CD4-positive, alpha-beta T cell (primary cell): ENCODE results near the gene HIVEP3. TPM values are rescaled to one million over a fixed set of nuclear protein-coding genes. Genes with fewer than 3 reads are reported as not detected.

ENCODE experiments used
- ATAC-seq: fragments of 200-7000 bp; cut with Tn5 transposase; one replicate; pipeline ENCODE4 v1.10.0; 2022; ENCODE audit warnings: mild to moderate bottlenecking; ENCODE audit not compliant: poor library complexity
- CTCF ChIA-PET: fragments of 350-600 bp; sonication (Branson Sonifier 250); formaldehyde crosslinking; loops from one replicate; lab custom pipeline; 2021; ENCODE audit warnings: antibody characterized with exemption, inconsistent platforms; lab: Charles Lee
- POLR2A ChIA-PET: fragments of 350-600 bp; sonication (Branson Sonifier 250); formaldehyde crosslinking; loops from one replicate; lab custom pipeline; 2021; ENCODE audit warnings: antibody characterized with exemption, inconsistent platforms; lab: Charles Lee
- DNase-seq, 14 experiments: peaks; one replicate each; pipeline ENCODE4 v3.0.0-alpha.2; 2013 to 2020; ENCODE audit warnings: mixed read lengths in 2 of 14
- H3K27ac ChIP-seq, 2 donors: one replicate each; pipeline versions ENCODE4 v1.5.1 to v1.7.0; 2013; ENCODE audit warnings: low read length in 2 of 2, low read depth in 1 of 2, mild to moderate bottlenecking in 1 of 2
- H3K27me3 ChIP-seq, 2 experiments: 1 replicate in 1 of 2; 2 replicates in 1 of 2; pipeline versions ENCODE4 v1.6.1 to v1.7.0; 2013; ENCODE audit warnings: low read length in 2 of 2, control low read depth in 1 of 2, mild to moderate bottlenecking in 1 of 2, moderate library complexity in 1 of 2; ENCODE audit not compliant: insufficient read depth in 2 of 2, control insufficient read depth in 1 of 2
- H3K36me3 ChIP-seq: one replicate; pipeline ENCODE4 v1.6.1; 2013; ENCODE audit warnings: low read length, control low read depth; ENCODE audit not compliant: insufficient read depth
- H3K4me1 ChIP-seq: one replicate; pipeline ENCODE4 v1.6.1; 2013; ENCODE audit warnings: low read length, control low read depth; ENCODE audit not compliant: insufficient read depth
- H3K4me3 ChIP-seq: one replicate; pipeline ENCODE4 v1.5.1; 2013; ENCODE audit warnings: mild to moderate bottlenecking, low read length, moderate library complexity
- H3K9me3 ChIP-seq, 2 experiments: 1 replicate in 1 of 2; 2 replicates in 1 of 2; pipeline versions ENCODE4 v1.6.1 to v1.7.0; 2013; ENCODE audit warnings: low read length in 2 of 2, mild to moderate bottlenecking in 2 of 2, control low read depth in 1 of 2, moderate library complexity in 1 of 2; ENCODE audit not compliant: control insufficient read depth in 1 of 2, insufficient read depth in 1 of 2
- H3K27ac Mint-ChIP-seq: one replicate; pipeline ENCODE4 v1.8.0; 2020; ENCODE audit warnings: mixed read lengths
- H3K27me3 Mint-ChIP-seq: one replicate; pipeline ENCODE4 v1.8.0; 2021; ENCODE audit warnings: mixed read lengths
- H3K36me3 Mint-ChIP-seq: one replicate; pipeline ENCODE4 v1.8.0; 2021; ENCODE audit warnings: low read depth, mixed read lengths
- H3K4me1 Mint-ChIP-seq: one replicate; pipeline ENCODE4 v1.8.0; 2021; ENCODE audit warnings: low read depth, mixed read lengths
- H3K4me3 Mint-ChIP-seq: one replicate; pipeline ENCODE4 v1.8.0; 2020; ENCODE audit warnings: mild to moderate bottlenecking, mixed read lengths
- H3K9me3 Mint-ChIP-seq: one replicate; pipeline ENCODE4 v1.8.0; 2020; ENCODE audit warnings: mixed read lengths
- intact Hi-C, 2 experiments: fragments of 100-400 bp; cut with DNase I in 1 of 2; cut with micrococcal nuclease in 1 of 2; formaldehyde crosslinking; loops; one replicate each; pipeline versions ENCODE4 v1.15.1 to v1.9.0; 2023 to 2025; cut with DNase I, micrococcal nuclease
- total RNA-seq, 174 experiments: library from RNA in 2 of 174; stranded (reverse) in 2 of 174; gene quantifications; one replicate each; pipeline ENCODE4 v1.2.3 and lab custom pipeline; 2021 to 2026
- TF ChIP-seq, protein P1 (sequence below): fragments of 200-600 bp; IDR thresholded peaks from one replicate; pipeline ENCODE4 v1.8.0; 2022; ENCODE audit warnings: antibody characterized with exemption, mild to moderate bottlenecking

HIVEP3 gene
- total RNA-seq, 2 experiments from 2014 or later, result 5.1 to 5.4 TPM

DNA sequence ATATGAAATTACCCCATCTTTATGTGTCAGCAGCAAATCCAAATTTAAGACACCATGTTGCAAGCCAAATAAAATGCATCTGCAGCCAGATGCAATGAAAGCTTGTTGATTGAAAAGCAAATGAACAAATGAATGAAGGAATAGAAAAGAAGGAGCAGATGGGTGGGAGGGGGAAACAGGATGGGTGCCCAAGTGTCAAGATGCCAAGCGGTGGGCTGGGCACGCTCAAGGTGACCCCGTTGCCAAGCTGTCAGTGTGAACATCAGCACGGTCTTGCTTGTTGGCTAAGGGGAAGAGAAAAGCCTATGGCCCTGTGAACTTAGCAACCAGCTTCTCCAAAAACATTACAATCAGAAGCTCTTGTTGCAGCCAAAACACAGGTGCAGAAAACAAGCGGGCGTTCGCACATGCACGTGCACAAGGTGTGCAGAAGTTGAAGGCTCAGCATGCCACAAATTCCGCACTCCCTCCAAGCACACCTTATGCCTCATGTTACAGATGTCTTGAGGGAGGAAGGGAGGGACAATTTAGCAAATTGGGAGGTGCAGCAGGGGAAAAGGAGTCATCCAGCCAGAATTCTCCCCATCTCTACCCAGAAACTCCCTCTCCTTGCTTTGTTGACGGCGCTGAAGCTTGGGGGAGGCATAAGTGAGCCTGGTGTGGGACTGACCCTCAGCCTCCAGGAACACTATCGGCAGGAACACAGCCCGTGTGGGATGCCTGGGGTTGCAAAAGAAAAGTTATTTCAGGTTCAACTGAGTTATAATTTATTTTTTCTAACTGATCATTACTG lies 62.4 kb downstream of the HIVEP3 start:
- TF ChIP-seq, protein P1, sequence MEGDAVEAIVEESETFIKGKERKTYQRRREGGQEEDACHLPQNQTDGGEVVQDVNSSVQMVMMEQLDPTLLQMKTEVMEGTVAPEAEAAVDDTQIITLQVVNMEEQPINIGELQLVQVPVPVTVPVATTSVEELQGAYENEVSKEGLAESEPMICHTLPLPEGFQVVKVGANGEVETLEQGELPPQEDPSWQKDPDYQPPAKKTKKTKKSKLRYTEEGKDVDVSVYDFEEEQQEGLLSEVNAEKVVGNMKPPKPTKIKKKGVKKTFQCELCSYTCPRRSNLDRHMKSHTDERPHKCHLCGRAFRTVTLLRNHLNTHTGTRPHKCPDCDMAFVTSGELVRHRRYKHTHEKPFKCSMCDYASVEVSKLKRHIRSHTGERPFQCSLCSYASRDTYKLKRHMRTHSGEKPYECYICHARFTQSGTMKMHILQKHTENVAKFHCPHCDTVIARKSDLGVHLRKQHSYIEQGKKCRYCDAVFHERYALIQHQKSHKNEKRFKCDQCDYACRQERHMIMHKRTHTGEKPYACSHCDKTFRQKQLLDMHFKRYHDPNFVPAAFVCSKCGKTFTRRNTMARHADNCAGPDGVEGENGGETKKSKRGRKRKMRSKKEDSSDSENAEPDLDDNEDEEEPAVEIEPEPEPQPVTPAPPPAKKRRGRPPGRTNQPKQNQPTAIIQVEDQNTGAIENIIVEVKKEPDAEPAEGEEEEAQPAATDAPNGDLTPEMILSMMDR, result no peak
- intact Hi-C loops, result no loop called here
- CTCF ChIA-PET, result no interaction called here
- Mint-ChIP-seq H3K4me3 (no peak overlapping the region), H3K27ac (no peak overlapping the region), H3K36me3 (no peaks in the 10 kb centered on the region), H3K4me1 (no peaks in the 10 kb centered on the region), H3K27me3 (no peaks in the 10 kb centered on the region), H3K9me3 (no peaks in the 10 kb centered on the region)
- DNase-seq (no peak), ATAC-seq (no peak)
- no peaks in the 10 kb centered on the region for H3K36me3 ChIP-seq
- peaks cover 0 to 2% of the 10 kb centered on the region in 2 experiments for H3K27me3 ChIP-seq
- H3K4me3 ChIP-seq, result no peak overlapping the region
- H3K9me3 ChIP-seq, result no peaks in the 10 kb centered on the region
- no peaks in the 10 kb centered on the region for H3K4me1 ChIP-seq
- H3K27ac ChIP-seq, result no peak overlapping the region
- POLR2A ChIA-PET, result no interaction called here

GRCh38 chr1:41855713-41856112 lies 63.0 kb downstream of the HIVEP3 start:
- H3K4me1 Mint-ChIP-seq, result no peaks in the 10 kb centered on the region
- ChIA-PET CTCF (no interaction called here), POLR2A (no interaction called here)
- H3K27ac Mint-ChIP-seq, result no peak overlapping the region
- no peaks in the 10 kb centered on the region for H3K9me3 Mint-ChIP-seq
- no peak for DNase-seq
- H3K4me3 ChIP-seq, result no peak overlapping the region
- no peaks in the 10 kb centered on the region for H3K4me1 ChIP-seq
- H3K27me3 ChIP-seq, result peaks cover 0 to 2% of the 10 kb centered on the region in 2 experiments
- H3K36me3 ChIP-seq, result no peaks in the 10 kb centered on the region
- no peaks in the 10 kb centered on the region for H3K9me3 ChIP-seq
- intact Hi-C loops, result no loop called here
- TF ChIP-seq, protein P1, result no peak
- ATAC-seq, result no peak
- no peak overlapping the region for H3K4me3 Mint-ChIP-seq
- H3K27ac ChIP-seq, result no peak overlapping the region
- no peaks in the 10 kb centered on the region for H3K36me3 Mint-ChIP-seq
- H3K27me3 Mint-ChIP-seq, result no peaks in the 10 kb centered on the region

DNA sequence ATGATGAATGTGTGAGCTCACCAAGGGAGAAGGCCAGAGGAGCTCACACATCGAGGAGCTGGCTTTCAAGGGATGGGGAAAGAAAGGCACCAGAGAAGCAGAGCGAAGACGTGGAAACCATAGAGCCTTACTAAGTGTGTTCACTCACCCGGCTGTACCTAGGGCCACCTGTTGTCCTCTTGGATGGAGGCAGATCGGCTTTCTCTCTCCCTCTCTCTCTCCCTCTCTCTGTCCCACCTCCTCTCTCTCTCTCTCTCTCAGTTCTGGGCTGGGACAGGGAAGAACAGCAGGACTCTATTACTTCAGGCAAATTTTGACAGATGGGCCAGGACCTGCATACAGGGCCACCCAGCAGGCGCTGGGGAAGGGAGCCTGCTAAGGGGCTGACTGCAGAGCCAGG lies 64.8 kb downstream of the HIVEP3 start:
- no peak for ATAC-seq
- Histone ChIP-seq H3K27me3 (peaks cover 0 to 2% of the 10 kb centered on the region in 2 experiments), H3K4me3 (no peak overlapping the region), H3K4me1 (no peaks in the 10 kb centered on the region), H3K9me3 (no peaks in the 10 kb centered on the region), H3K27ac (no peak overlapping the region), H3K36me3 (no peaks in the 10 kb centered on the region)
- no peaks in the 10 kb centered on the region for H3K27me3 Mint-ChIP-seq
- no peaks in the 10 kb centered on the region for H3K9me3 Mint-ChIP-seq
- TF ChIP-seq, protein P1, result no peak
- H3K4me3 Mint-ChIP-seq, result no peak overlapping the region
- no peak overlapping the region for H3K27ac Mint-ChIP-seq
- no peaks in the 10 kb centered on the region for H3K4me1 Mint-ChIP-seq
- DNase-seq, result no peak
- CTCF ChIA-PET, result no interaction called here
- intact Hi-C loops, result no loop called here
- no peaks in the 10 kb centered on the region for H3K36me3 Mint-ChIP-seq
- POLR2A ChIA-PET, result no interaction called here
